K562 (cell line): ENCODE measurements around the gene PKDCC. TPM values are rescaled to one million over a fixed set of nuclear protein-coding genes. Genes with fewer than 3 reads are reported as not detected.
A peak's percentile ranks its signal among the peaks of the same experiment; 100 is the strongest.

Experiments
- CBFA2T3 ChIP-seq: fragments of 450-650 bp; IDR thresholded peaks from 2 replicates; pipeline ENCODE4 v1.6.1; 2017
- CHD1 ChIP-seq: fragments of 200-600 bp; sonication (generic); IDR thresholded peaks from one replicate; pipeline ENCODE4 v1.6.1; 2012; ENCODE audit warnings: mild to moderate bottlenecking, moderate library complexity, low read length, inconsistent platforms
- CHD4 ChIP-seq: fragments of 200-600 bp; sonication (generic); IDR thresholded peaks from 3 replicates; pipeline ENCODE4 v1.6.1; 2012; ENCODE audit warnings: low read depth, mild to moderate bottlenecking, mixed read lengths, low read length, inconsistent platforms; ENCODE audit not compliant: insufficient read depth, insufficient replicate concordance, poor library complexity, severe bottlenecking
- ETV5 ChIP-seq: sonication (generic); formaldehyde crosslinking; IDR thresholded peaks from 2 replicates; pipeline ENCODE4 v1.4.0; 2020; ENCODE audit warnings: low read depth, mild to moderate bottlenecking, missing genetic modification reagents
- HMGN3 ChIP-seq: IDR thresholded peaks from 2 replicates; pipeline ENCODE4 v1.6.1; 2011; ENCODE audit warnings: borderline replicate concordance, low read depth, mild to moderate bottlenecking, mixed read lengths, low read length; ENCODE audit not compliant: insufficient read length; ENCODE audit errors: extremely low read depth
- KDM5B ChIP-seq: fragments of 200-600 bp; sonication (generic); IDR thresholded peaks from 2 replicates; pipeline ENCODE4 v1.6.1; 2012; ENCODE audit warnings: low read depth, mild to moderate bottlenecking, moderate library complexity, low read length, control low read depth, inconsistent platforms; ENCODE audit not compliant: insufficient replicate concordance
- MYBL2 ChIP-seq, 2 experiments: fragments of 450-650 bp in 1 of 2; sonication (generic) in 1 of 2; formaldehyde crosslinking in 1 of 2; IDR thresholded peaks; 2 replicates each; pipeline versions ENCODE4 v1.6.1 to v1.8.1; 2017 to 2022; ENCODE audit warnings: borderline replicate concordance in 1 of 2, inconsistent platforms in 1 of 2, low read depth in 1 of 2, mild to moderate bottlenecking in 1 of 2, missing genetic modification reagents in 1 of 2, moderate library complexity in 1 of 2
- PKNOX1 ChIP-seq: fragments of 450-650 bp; IDR thresholded peaks from 2 replicates; pipeline ENCODE4 v1.6.1; 2016
- SAFB ChIP-seq: fragments of 200-400 bp; formaldehyde crosslinking; IDR thresholded peaks from 2 replicates; pipeline ENCODE4 v1.6.1; 2017; ENCODE audit warnings: low read depth, low read length, borderline replicate concordance
- TCF3 ChIP-seq: sonication (generic); formaldehyde crosslinking; IDR thresholded peaks from 2 replicates; pipeline ENCODE4 v1.4.0; 2020; ENCODE audit warnings: mild to moderate bottlenecking, missing genetic modification reagents
- ZBTB17 ChIP-seq: fragments of 450-650 bp; formaldehyde crosslinking; IDR thresholded peaks from 2 replicates; pipeline ENCODE4 v1.4.0; 2020; ENCODE audit warnings: mild to moderate bottlenecking
- ZNF282 ChIP-seq: sonication (generic); formaldehyde crosslinking; IDR thresholded peaks from 2 replicates; pipeline ENCODE4 v1.8.1; 2023; ENCODE audit warnings: missing genetic modification reagents
- polyA plus RNA-seq, 8 experiments: library from polyadenylated mRNA; depleted of rRNA in 4 of 8; stranded (reverse) in 5 of 8; unstranded in 3 of 8; fragments of >200 nt; fragmentation: Nextera tagmentation in 2 of 8; fragmentation: Illumina TruSeq in 1 of 8; extraction: Ambion mirVana in 2 of 8; extraction: Trizol in 1 of 8; gene quantifications; 2 replicates each; pipeline versions ENCODE4 v1.2.1 to v1.2.3, GENCODE V29; 2011 to 2014; ENCODE audit warnings: inconsistent platforms in 1 of 8, missing spikeins in 1 of 8
- total RNA-seq, 7 experiments: library from RNA; depleted of rRNA in 6 of 7; stranded (reverse); fragments of >200 nt in 6 of 7; fragmentation: Illumina TruSeq in 2 of 7; extraction: Trizol in 2 of 7; gene quantifications; 2 replicates each; pipeline versions ENCODE4 v1.2.1 to v1.2.3, GENCODE V29; 2011 to 2021; ENCODE audit warnings: low replicate concordance in 1 of 7
- TF ChIP-seq, protein P1 (sequence below): fragments of 450-650 bp; formaldehyde crosslinking; IDR thresholded peaks from 2 replicates; pipeline ENCODE4 v1.4.0; 2022; ENCODE audit warnings: missing genetic modification characterization
- TF ChIP-seq, protein P2 (sequence below), 2 experiments: fragments of 450-650 bp; formaldehyde crosslinking in 1 of 2; IDR thresholded peaks; 2 replicates each; pipeline versions ENCODE4 v1.4.0 to v1.6.1; 2014 to 2020; ENCODE audit warnings: mild to moderate bottlenecking in 2 of 2, borderline replicate concordance in 1 of 2, low read depth in 1 of 2

PKDCC gene
- total and polyA plus RNA-seq, 9 of the 15 experiments (the other 6 are each of a cell fraction or from before 2014, with no cell fraction given), result 0.62 to 14.8 (median 1.3) TPM; not detected in 2

- TF ChIP-seq, protein P1, sequence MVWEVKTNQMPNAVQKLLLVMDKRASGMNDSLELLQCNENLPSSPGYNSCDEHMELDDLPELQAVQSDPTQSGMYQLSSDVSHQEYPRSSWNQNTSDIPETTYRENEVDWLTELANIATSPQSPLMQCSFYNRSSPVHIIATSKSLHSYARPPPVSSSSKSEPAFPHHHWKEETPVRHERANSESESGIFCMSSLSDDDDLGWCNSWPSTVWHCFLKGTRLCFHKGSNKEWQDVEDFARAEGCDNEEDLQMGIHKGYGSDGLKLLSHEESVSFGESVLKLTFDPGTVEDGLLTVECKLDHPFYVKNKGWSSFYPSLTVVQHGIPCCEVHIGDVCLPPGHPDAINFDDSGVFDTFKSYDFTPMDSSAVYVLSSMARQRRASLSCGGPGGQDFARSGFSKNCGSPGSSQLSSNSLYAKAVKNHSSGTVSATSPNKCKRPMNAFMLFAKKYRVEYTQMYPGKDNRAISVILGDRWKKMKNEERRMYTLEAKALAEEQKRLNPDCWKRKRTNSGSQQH (CRISPR knock-in tag), result no peak
- TF ChIP-seq MYBL2 (IDR thresholded peaks at IDR 0.05; ENCODE audit: low read depth) (no peak), MYBL2 (CRISPR knock-in tag; IDR thresholded peaks at IDR 0.05; ENCODE audit: borderline replicate concordance) (no peak), HMGN3 (peak; percentile 56), TCF3 (peak; percentile 71), CHD1 (no peak), ETV5 (CRISPR knock-in tag) (no peak), ZBTB17 (CRISPR knock-in tag) (0 out of 2 replicates have a peak, but pooled peaks have one; percentile 29), CBFA2T3 (peak; percentile 75), PKNOX1 (peak; percentile 50), KDM5B (peak; percentile 36), ZNF282 (CRISPR knock-in tag) (no peak), SAFB (0 out of 2 replicates have a peak, but pooled peaks have one; percentile 1), CHD4 (no peak)
- TF ChIP-seq, protein P2, sequence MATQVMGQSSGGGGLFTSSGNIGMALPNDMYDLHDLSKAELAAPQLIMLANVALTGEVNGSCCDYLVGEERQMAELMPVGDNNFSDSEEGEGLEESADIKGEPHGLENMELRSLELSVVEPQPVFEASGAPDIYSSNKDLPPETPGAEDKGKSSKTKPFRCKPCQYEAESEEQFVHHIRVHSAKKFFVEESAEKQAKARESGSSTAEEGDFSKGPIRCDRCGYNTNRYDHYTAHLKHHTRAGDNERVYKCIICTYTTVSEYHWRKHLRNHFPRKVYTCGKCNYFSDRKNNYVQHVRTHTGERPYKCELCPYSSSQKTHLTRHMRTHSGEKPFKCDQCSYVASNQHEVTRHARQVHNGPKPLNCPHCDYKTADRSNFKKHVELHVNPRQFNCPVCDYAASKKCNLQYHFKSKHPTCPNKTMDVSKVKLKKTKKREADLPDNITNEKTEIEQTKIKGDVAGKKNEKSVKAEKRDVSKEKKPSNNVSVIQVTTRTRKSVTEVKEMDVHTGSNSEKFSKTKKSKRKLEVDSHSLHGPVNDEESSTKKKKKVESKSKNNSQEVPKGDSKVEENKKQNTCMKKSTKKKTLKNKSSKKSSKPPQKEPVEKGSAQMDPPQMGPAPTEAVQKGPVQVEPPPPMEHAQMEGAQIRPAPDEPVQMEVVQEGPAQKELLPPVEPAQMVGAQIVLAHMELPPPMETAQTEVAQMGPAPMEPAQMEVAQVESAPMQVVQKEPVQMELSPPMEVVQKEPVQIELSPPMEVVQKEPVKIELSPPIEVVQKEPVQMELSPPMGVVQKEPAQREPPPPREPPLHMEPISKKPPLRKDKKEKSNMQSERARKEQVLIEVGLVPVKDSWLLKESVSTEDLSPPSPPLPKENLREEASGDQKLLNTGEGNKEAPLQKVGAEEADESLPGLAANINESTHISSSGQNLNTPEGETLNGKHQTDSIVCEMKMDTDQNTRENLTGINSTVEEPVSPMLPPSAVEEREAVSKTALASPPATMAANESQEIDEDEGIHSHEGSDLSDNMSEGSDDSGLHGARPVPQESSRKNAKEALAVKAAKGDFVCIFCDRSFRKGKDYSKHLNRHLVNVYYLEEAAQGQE (IDR thresholded peaks at IDR 0.05; ENCODE audit: borderline replicate concordance), result no peak
- TF ChIP-seq, protein P2 (CRISPR knock-in tag; IDR thresholded peaks at IDR 0.05; ENCODE audit: low read depth), result no peak
Observed at GRCh38 chr2:42047488-42048298, at the start of gene PKDCC (continued).
